GM18861 (cell line): ENCODE results near the gene C1orf35.

Experiments
- ATAC-seq: cut with Tn5 transposase; IDR thresholded peaks from one replicate; pipeline ENCODE4 v1.9.1; 2021; ENCODE audit not compliant: unreplicated experiment

The C1orf35 gene

GRCh38 chr1:228064741-228065542, 38.2 kb downstream of the C1orf35 start:
- ATAC-seq: no peak

GRCh38 chr1:228064296-228064695, 38.8 kb downstream of the C1orf35 start:
- ATAC-seq: no peak

- ATAC-seq: no peak
Observed at GRCh38 chr1:228063251-228064191, 39.6 kb downstream of the C1orf35 start.

- ATAC-seq: no peak
Observed at GRCh38 chr1:228062812-228063211, 40.3 kb downstream of the C1orf35 start.

GRCh38 chr1:228062085-228062791, 40.9 kb downstream of the C1orf35 start:
- no peak for ATAC-seq

DNA sequence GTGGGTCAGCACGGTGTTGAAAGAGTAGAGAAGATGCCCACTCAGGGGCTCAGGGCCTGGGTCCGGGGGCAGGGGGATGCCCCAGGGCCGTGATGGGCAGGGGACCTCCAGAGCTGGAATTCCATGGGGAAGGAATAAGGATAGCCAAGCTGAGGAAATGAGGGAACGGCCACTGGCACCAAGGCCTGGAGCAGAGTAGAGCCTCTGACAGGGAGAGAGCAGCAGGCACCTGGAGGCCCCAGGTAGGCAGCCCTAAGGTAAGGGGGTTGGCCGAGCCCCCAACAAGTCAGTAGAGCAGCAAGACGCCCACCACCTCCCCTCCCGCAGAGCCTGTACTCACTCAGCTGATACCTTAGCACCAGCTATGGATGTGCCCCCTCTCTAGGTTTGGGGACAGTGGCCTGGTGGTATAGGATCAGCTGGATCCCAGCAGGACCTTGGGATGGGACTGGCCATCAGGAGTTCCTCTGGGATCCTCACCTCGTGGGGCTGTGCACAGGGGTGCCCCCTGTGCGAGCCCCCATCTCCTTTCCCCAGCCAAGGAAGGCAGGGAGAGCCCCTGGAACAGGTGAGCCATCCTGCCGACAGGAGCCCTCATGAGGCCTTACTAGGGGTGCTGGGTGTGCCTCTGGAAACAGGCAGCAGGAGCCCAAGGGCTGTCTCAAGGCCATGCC, 41.6 kb downstream of the C1orf35 start:
- no peak for ATAC-seq

GRCh38 chr1:228060458-228061190, 42.5 kb downstream of the C1orf35 start:
- ATAC-seq: no peak

GRCh38 chr1:228059634-228060457, 43.3 kb downstream of the C1orf35 start:
- no peak for ATAC-seq

- no peak for ATAC-seq
Observed at GRCh38 chr1:228058949-228059633, 44.0 kb downstream of the C1orf35 start.

DNA sequence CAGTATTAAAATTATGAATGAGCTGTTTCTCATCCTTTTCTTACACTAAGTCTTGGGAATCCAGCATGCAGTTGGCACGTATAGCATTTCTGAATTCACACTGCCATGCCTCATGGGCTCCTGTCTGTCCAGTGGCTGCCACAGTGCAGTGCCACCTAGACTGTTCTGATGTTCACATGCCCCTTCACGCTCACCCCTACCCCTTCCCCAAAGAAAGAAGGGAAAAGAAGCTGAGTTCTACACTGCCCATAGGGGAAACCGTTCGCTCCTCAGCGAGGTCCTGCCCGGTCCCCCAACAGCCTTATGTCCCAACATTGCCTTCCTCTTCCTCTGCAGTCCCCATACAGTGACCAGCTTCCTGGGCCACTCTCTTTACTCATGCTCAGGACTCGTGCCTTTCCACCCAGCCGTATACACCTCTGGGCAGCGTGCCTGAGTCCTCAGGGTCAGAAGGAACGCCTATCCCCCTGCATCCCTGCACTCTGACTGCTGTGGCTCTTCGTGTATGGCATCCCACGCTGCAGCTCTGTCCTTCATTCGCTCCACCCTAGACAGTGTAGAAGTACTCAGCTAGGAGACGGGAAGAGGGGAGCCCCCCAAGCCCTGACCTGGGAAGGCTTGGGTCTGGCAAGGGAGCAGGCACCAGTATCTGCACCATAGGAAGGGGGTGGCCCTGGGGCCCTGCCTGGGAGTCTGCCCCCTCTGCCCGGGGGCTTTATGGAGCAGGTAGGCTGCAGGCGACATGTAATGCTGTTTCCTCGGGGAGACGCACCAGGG, 44.8 kb downstream of the C1orf35 start:
- no peak for ATAC-seq
